ES-I3 (cell line): ENCODE results near the gene JAGN1.
A peak's percentile ranks its signal among the peaks of the same experiment; 100 is the strongest.
"Not testable (repeated sequence)": the region's sequence is repeated elsewhere in the genome, so short reads cannot be mapped to it uniquely, and the experiment has no call there.

Experiments used
- H3K36me3 ChIP-seq: 2 replicates; pipeline ENCODE4 v1.6.1; 2013; ENCODE audit warnings: mild to moderate bottlenecking, low read length, control low read depth, moderate library complexity; ENCODE audit not compliant: insufficient read depth
- H3K4me1 ChIP-seq: 2 replicates; pipeline ENCODE4 v1.6.1; 2013; ENCODE audit warnings: mild to moderate bottlenecking, control low read depth, low read length; ENCODE audit not compliant: insufficient read depth
- H3K9ac ChIP-seq: 2 replicates; pipeline ENCODE4 v1.6.1; 2013; ENCODE audit warnings: low read depth, mild to moderate bottlenecking, low read length, moderate library complexity
- H3K9me3 ChIP-seq: 2 replicates; pipeline ENCODE4 v1.6.1; 2013; ENCODE audit warnings: mild to moderate bottlenecking, low read length, moderate library complexity; ENCODE audit not compliant: control insufficient read depth, insufficient read depth

The JAGN1 gene

GRCh38 chr3:9879830-9880549 lies 10.4 kb upstream of the JAGN1 start, which contains the start of gene CIDEC:
TSS of gene CIDEC (minus strand) at chr3:9880253. CDS start at chr3:9878486, 1,767 bp downstream.
- Histone ChIP-seq H3K9ac (no peak within 1 kb of the TSS), H3K9me3 (no peaks in the 10 kb centered on the region), H3K36me3 (no peaks in the 10 kb centered on the region), H3K4me1 (peaks cover 19% of the 10 kb centered on the region)

- Histone ChIP-seq H3K9me3 (no peaks in the 10 kb centered on the region), H3K9ac (no peak overlapping the region), H3K4me1 (peaks cover 19% of the 10 kb centered on the region), H3K36me3 (no peaks in the 10 kb centered on the region)
These were observed 9.0 kb upstream of the JAGN1 start for GRCh38 chr3:9881441-9881840.

- H3K9ac ChIP-seq, result no peak overlapping the region; the same call in 1 of the 2 replicates
- H3K4me1 ChIP-seq, result peaks cover 12% of the 10 kb centered on the region
- no peaks in the 10 kb centered on the region for H3K36me3 ChIP-seq
- no peaks in the 10 kb centered on the region for H3K9me3 ChIP-seq
These were observed 6.5 kb upstream of the JAGN1 start for GRCh38 chr3:9883706-9884554.

DNA sequence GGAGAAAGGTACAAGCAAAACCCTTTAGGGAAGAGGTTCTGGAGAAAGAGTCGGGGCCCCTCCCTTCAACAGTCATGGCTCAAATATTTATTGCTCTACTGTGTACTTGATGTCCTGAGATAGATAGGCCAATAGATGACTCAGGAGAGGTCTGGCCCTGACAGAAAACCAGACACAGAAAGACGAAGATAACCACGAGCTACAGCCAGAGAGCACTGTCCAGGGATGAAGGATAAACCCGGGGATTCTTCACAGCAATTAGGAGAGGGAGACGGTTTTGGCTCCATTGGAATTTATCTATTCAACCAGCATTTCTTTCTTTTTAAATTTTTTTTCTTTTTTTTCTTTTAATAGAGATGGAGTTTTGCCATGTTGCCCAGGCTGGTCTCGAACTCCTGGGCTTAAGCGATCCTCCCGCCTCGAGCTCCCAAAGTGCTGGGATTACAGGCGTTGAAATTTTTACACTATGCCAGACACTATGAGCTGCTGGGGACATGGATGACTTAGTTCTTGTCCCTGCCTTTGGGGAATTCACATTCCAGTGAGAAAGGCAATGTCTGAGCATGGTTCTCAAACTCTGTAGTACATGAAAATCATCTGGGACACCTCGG lies 5.8 kb upstream of the JAGN1 start:
- peaks cover 12% of the 10 kb centered on the region for H3K4me1 ChIP-seq
- no peak overlapping the region for H3K9ac ChIP-seq
- no peaks in the 10 kb centered on the region for H3K9me3 ChIP-seq
- H3K36me3 ChIP-seq, result no peaks in the 10 kb centered on the region

- H3K4me1 ChIP-seq, result peaks cover 12% of the 10 kb centered on the region
- no peak overlapping the region for H3K9ac ChIP-seq
- H3K9me3 ChIP-seq, result no peaks in the 10 kb centered on the region
- no peaks in the 10 kb centered on the region for H3K36me3 ChIP-seq
These were observed 4.1 kb upstream of the JAGN1 start for GRCh38 chr3:9886328-9886727.

GRCh38 chr3:9887480-9887879 lies 2.9 kb upstream of the JAGN1 start:
- Histone ChIP-seq H3K9me3 (no peaks in the 10 kb centered on the region), H3K36me3 (no peaks in the 10 kb centered on the region), H3K4me1 (peaks cover 12% of the 10 kb centered on the region), H3K9ac (no peak overlapping the region)

GRCh38 chr3:9888540-9888939 lies 1.9 kb upstream of the JAGN1 start:
- H3K9me3 ChIP-seq, result no peaks in the 10 kb centered on the region
- peaks cover 12% of the 10 kb centered on the region for H3K4me1 ChIP-seq
- H3K36me3 ChIP-seq, result peaks cover 4% of the 10 kb centered on the region; the same call in 1 of the 2 replicates
- no peak overlapping the region for H3K9ac ChIP-seq

DNA sequence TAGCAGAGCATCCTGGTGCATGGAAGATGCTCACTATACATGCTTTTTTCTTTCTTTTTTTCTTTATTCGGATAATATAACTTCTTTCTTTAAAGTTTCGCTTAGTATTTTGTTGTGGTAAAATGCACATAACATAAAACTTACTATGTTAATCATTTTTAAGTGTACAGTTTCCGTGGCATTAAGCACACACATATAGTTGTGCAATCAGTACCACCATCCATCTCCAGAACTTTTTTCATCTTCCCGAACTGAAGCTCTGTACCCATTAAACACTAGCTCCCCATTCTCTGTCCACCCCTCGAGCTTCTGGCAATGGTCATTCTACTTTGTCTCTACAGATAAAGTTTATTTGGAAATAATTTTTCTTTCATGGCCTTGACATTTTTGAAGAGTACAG lies 1.0 kb upstream of the JAGN1 start:
- H3K36me3 ChIP-seq, result peaks cover 4% of the 10 kb centered on the region; the same call in 1 of the 2 replicates
- no peaks in the 10 kb centered on the region for H3K9me3 ChIP-seq
- H3K9ac ChIP-seq, result no peak overlapping the region
- peaks cover 3% of the 10 kb centered on the region for H3K4me1 ChIP-seq

DNA sequence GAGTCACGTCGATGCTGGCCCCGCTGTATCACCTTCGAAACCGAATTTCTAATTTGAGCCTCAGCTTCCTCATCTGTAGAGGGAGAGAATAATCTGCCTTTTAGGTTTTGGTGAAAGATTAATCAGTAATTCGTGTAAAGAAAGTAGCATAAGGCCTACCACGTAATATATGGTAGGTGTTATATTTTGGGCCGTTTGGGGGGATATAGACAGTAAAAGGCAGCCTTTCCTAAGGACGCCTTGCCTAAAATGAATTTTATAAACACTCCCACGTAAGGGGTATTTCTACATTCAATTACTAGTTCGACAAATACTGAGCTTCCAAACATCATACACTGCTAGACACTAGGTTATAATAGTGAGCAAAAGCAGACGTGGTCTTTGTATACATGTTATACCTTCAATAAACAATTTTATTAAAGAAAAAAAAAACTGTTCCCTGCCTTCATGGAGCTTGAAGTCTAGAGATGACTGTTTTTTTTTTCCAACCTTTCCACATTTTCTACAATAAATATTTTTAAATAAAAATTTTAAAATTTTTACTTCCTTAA lies 737 bp downstream of the JAGN1 start:
- peak overlapping the region; percentile 95 for H3K9ac ChIP-seq
- no peaks in the 10 kb centered on the region for H3K4me1 ChIP-seq
- H3K9me3 ChIP-seq, result no peaks in the 10 kb centered on the region
- peaks cover 4% of the 10 kb centered on the region; the same call in 1 of the 2 replicates for H3K36me3 ChIP-seq

DNA sequence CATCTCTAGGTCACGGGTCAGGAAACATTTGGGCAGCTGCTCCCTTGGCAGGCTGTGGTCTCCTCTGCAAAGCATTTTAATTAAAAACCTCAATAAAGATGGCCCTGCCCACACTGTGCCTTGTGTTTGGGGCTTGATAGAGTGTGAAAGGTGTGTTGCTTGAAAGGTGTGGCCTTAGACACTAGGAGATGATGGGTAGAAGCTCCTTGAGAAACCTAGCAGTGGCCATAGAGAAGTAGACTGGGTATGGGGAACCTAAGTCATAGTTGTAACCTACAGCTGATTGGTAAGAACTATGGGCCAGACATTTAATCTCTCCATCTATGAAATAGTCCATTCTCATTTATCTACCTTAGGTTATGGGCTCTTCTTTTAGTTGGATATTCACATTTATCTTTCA lies 3.3 kb downstream of the JAGN1 start:
- peaks cover 4% of the 10 kb centered on the region; the same call in 1 of the 2 replicates for H3K36me3 ChIP-seq
- H3K9me3 ChIP-seq, result no peaks in the 10 kb centered on the region
- no peaks in the 10 kb centered on the region for H3K4me1 ChIP-seq
- H3K9ac ChIP-seq, result no peak overlapping the region

DNA sequence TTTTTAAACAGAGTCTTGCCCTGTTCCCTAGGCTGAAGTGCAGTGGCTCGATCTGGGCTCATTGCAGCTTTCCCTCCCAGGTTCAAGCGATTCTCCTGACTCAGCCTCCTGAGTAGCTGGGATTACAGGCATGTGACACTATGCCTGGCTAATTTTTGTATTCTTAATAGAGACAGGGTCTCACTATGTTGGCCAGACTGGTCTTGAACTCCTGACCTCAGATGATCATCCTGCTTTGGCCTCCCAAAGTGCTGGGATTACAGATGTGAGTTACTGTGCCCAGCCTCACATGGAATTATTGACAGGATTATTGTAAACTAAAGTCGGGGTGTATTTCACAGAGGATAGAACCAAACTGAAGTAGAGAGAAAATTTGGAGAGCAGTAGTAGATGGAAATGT lies 5.3 kb downstream of the JAGN1 start:
- H3K4me1 ChIP-seq, H3K9me3 ChIP-seq, H3K9ac ChIP-seq, H3K36me3 ChIP-seq: not testable (repeated sequence)

GRCh38 chr3:9896755-9897407 lies 6.5 kb downstream of the JAGN1 start:
- not testable (repeated sequence) for H3K9me3 ChIP-seq

DNA sequence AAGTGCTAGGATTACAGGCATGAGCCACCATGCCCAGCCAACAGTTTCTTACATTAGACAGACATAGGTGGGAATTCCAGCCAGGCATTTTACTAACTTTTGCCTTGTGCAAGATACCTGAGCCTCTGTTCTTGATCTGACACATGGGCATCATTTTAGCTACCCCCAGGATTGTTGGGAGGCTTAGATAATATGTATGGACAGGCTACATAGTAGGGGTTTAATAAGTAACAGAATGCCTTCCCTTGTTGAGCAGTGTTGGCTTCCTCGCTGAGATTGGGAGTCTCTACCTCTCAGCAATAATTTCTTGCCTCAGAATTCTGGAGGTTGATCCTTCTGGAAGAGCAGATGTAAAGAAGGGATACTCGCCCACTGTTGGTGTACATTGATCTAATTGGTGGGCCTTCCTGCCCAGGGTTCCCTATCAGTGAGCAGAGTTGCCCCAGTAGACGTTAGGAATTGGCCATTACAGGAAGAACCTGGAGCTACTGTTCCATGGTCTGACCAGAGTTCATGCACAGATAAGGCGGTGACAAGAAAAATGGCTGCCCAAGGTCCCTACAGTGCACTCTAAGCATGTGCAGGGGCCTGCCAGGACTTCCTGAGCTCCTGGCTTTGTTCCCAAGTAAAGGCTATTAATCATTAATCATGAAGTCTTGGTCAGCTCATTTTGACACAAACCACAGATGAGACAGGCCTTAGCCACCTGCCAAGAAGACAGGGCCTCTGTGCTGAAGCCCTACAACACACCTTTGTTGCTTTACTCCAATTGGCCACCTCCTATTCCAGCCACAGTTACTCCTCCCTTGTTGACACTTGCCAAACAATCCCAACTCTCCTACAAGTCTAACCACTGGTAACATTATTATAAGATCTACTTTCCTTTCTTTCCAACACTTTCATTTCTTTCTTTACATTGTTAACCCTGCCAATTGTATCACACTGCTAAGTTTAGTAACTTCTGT lies 7.3 kb downstream of the JAGN1 start:
- no peaks in the 10 kb centered on the region for H3K9me3 ChIP-seq
- H3K9ac ChIP-seq, result no peak overlapping the region
- peaks cover 9% of the 10 kb centered on the region for H3K4me1 ChIP-seq
- H3K36me3 ChIP-seq, result peaks cover 4% of the 10 kb centered on the region; the same call in 1 of the 2 replicates

More at GRCh38 chr3:9896755-9897407, 6.5 kb downstream of the JAGN1 start:
- H3K36me3 ChIP-seq, H3K9ac ChIP-seq, H3K4me1 ChIP-seq: not testable (repeated sequence)
